ENCODE results near the gene CYP46A1. TPM values are rescaled to one million over a fixed set of nuclear protein-coding genes. Genes with fewer than 3 reads are reported as not detected.

CYP46A1 gene
- under 1 TPM; 0.09 to 0.45 (median 0.09) TPM for total RNA-seq
- 0.18 TPM for total RNA-seq (2013)

DNA sequence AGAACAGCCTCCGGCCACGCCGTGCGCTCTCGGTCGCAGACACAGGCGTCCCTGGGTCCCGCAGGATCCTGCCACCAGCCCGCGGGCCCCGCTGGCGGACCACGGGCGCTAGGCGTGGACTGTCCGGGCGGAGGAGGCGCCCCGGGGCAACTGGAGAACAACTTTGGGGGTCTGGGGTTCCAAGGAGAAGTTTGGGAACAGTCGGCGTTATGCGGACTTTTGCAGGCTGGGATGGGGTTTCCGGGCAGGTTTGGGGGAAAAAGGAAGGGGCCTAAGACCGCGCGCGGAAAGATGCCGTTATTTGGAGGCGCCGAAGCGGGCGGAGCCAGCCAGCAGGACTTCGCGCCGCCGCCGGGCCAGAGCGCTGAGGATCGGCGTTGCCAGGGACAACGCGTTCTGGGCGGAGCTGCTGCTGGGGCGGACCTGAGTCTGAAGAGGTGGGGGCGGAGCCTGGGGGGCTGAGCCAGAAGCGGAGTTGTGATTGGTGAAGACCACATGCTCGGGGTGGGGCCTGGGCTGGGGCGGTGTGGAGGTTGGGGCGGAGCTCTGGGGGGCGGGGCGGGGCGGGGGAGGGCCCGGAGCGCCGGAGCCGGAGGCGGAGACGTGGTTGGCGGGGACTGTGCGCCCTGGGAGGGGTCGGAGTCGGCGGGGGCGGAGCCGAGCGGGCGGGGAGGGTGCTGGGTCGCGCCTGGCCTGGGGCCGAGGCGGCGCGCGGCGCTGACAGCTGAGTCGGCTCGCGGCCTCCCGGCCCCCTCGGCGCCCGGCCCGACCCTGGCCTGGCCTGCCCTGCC lies at the start of gene CYP46A1:
Gene CYP46A1 (plus strand): TSS at position 680 of the 791 bp plus-strand sequence. CDS start 120 bp downstream, outside the sequence.
- TF ChIP-seq, protein P1, sequence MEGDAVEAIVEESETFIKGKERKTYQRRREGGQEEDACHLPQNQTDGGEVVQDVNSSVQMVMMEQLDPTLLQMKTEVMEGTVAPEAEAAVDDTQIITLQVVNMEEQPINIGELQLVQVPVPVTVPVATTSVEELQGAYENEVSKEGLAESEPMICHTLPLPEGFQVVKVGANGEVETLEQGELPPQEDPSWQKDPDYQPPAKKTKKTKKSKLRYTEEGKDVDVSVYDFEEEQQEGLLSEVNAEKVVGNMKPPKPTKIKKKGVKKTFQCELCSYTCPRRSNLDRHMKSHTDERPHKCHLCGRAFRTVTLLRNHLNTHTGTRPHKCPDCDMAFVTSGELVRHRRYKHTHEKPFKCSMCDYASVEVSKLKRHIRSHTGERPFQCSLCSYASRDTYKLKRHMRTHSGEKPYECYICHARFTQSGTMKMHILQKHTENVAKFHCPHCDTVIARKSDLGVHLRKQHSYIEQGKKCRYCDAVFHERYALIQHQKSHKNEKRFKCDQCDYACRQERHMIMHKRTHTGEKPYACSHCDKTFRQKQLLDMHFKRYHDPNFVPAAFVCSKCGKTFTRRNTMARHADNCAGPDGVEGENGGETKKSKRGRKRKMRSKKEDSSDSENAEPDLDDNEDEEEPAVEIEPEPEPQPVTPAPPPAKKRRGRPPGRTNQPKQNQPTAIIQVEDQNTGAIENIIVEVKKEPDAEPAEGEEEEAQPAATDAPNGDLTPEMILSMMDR (IDR thresholded peaks at IDR 0.05) = no peak
- ATAC-seq (peak; percentile 93 to 99 (median 93)), DNase-seq (peak; percentile 99 to 100)
- H3K36me3 Mint-ChIP-seq = no peaks in the 10 kb centered on the region
- H3K27ac Mint-ChIP-seq = peak within 1 kb of the TSS; percentile 82 to 91
- Histone ChIP-seq H3K27ac (ENCODE audit: low read length) (peak within 1 kb of the TSS; percentile 85), H3K27me3 (ENCODE audit: control insufficient read depth, insufficient read depth, low read length) (peaks cover 7% of the 10 kb centered on the region), H3K4me3 (ENCODE audit: low read length) (peak within 1 kb of the TSS; percentile 91), H3K9me3 (ENCODE audit: control insufficient read depth, insufficient read depth, low read length) (no peaks in the 10 kb centered on the region), H3K4me1 (ENCODE audit: control insufficient read depth, insufficient read depth, low read length) (peaks cover 16% of the 10 kb centered on the region), H3K36me3 (ENCODE audit: control insufficient read depth, insufficient read depth, low read length) (no peaks in the 10 kb centered on the region)
- no peaks in the 10 kb centered on the region for H3K9me3 Mint-ChIP-seq
- peaks cover 29 to 32% of the 10 kb centered on the region in 2 donors for H3K27me3 Mint-ChIP-seq (ENCODE audit: low read depth in 2 of 2)
- intact Hi-C loops (cut with micrococcal nuclease) = loop anchor here (1.0 to 5.0 kb wide), 4 partner anchors 77 to 508 kb away; partner anchors contain the start of gene CCNK
- peak within 1 kb of the TSS; percentile 93 for H3K4me3 Mint-ChIP-seq
- WGBS (ENCODE audit: insufficient coverage) = under 1% methylated on average over 83 of the region's 83 CpGs
- H3K4me1 Mint-ChIP-seq = peaks cover 7 to 27% of the 10 kb centered on the region in 2 donors

DNA sequence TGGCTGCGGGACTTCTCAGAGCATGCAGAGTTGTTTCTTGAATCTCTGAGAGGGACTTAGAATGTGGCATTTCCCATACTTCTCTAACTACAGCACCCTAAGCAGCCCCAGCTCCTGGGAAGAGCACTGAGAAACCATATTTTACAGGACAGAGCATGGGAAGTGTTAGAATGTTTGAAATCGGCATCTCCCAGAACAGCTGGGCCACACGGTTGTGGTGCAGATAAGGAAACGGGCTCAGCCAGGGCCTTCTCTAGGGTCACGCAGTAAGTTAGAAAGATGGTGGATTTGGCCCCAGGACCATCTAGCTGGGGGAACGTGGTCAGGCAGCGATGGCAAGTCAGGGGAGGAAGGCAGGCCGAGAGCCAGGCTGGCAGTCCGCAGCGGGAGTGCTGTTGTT lies 49.7 kb upstream of the CYP46A1 start:
- intact Hi-C loops (cut with micrococcal nuclease) = no loop called here
- TF ChIP-seq, protein P1 (IDR thresholded peaks at IDR 0.05) = no peak
- Histone ChIP-seq H3K27ac (ENCODE audit: low read length) (no peak overlapping the region), H3K4me1 (ENCODE audit: control insufficient read depth, insufficient read depth, low read length) (no peaks in the 10 kb centered on the region), H3K9me3 (ENCODE audit: control insufficient read depth, insufficient read depth, low read length) (no peaks in the 10 kb centered on the region), H3K27me3 (ENCODE audit: control insufficient read depth, insufficient read depth, low read length) (no peaks in the 10 kb centered on the region), H3K36me3 (ENCODE audit: control insufficient read depth, insufficient read depth, low read length) (no peaks in the 10 kb centered on the region), H3K4me3 (ENCODE audit: low read length) (no peak overlapping the region)
- no peaks in the 10 kb centered on the region for H3K27me3 Mint-ChIP-seq (ENCODE audit: low read depth in 2 of 2)
- no peak overlapping the region for H3K27ac Mint-ChIP-seq
- ATAC-seq (no peak), DNase-seq (no peak)
- WGBS (ENCODE audit: insufficient coverage) = 85% methylated on average over 9 of the region's 10 CpGs
- H3K4me1 Mint-ChIP-seq = no peaks in the 10 kb centered on the region
- no peaks in the 10 kb centered on the region for H3K9me3 Mint-ChIP-seq
- no peaks in the 10 kb centered on the region for H3K36me3 Mint-ChIP-seq
- H3K4me3 Mint-ChIP-seq = no peak overlapping the region

DNA sequence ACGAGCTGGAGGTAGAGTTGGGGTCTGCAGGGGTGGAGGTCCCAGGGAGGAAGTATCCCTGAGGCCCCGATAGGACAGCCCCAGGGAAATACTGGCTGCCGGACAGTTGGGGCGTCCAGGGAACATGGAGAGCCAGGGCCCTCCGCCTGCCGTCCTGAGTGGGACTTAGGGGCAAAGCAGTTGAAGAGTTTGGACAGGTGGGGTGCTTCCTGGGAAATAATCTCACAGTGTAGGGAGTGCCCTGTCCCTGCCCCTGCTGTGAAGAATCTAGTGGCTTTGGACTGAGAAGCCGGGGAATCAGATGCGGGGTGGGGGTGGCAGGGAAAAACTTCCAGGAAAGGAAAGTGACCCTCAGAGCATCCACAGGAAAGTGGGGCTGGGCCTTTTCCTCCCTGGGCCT lies 49.0 kb upstream of the CYP46A1 start:
- ATAC-seq (no peak), DNase-seq (no peak)
- TF ChIP-seq, protein P1 (IDR thresholded peaks at IDR 0.05) = no peak
- Mint-ChIP-seq H3K4me3 (no peak overlapping the region), H3K4me1 (no peaks in the 10 kb centered on the region), H3K36me3 (no peaks in the 10 kb centered on the region), H3K9me3 (no peaks in the 10 kb centered on the region), H3K27me3 (ENCODE audit: low read depth in 2 of 2) (no peaks in the 10 kb centered on the region), H3K27ac (no peak overlapping the region)
- Histone ChIP-seq H3K36me3 (ENCODE audit: control insufficient read depth, insufficient read depth, low read length) (no peaks in the 10 kb centered on the region), H3K4me3 (ENCODE audit: low read length) (no peak overlapping the region), H3K27ac (ENCODE audit: low read length) (no peak overlapping the region), H3K4me1 (ENCODE audit: control insufficient read depth, insufficient read depth, low read length) (no peaks in the 10 kb centered on the region), H3K9me3 (ENCODE audit: control insufficient read depth, insufficient read depth, low read length) (no peaks in the 10 kb centered on the region), H3K27me3 (ENCODE audit: control insufficient read depth, insufficient read depth, low read length) (no peaks in the 10 kb centered on the region)
- 84% methylated on average over 8 of the region's 8 CpGs for WGBS (ENCODE audit: insufficient coverage)
- intact Hi-C loops (cut with micrococcal nuclease) = no loop called here
